CD14-positive monocyte (primary cell): ENCODE measurements around the gene REEP1. TPM values are rescaled to one million over a fixed set of nuclear protein-coding genes. Genes with fewer than 3 reads are reported as not detected.

Experiments used
- DNase-seq, 3 donors: peaks; one replicate each; pipeline ENCODE4 v3.0.0-alpha.2; 2011 to 2022
- H2AFZ ChIP-seq: 2 replicates; pipeline ENCODE4 v1.6.0; 2012; ENCODE audit warnings: mild to moderate bottlenecking, low read depth, low read length, inconsistent platforms; ENCODE audit not compliant: insufficient read depth, poor library complexity, severe bottlenecking
- H3K27ac ChIP-seq, 2 donors: 1 replicate in 1 of 2; 2 replicates in 1 of 2; pipeline ENCODE4 v1.5.1; 2012 to 2013; ENCODE audit warnings: low read length in 2 of 2, control low read depth in 1 of 2, inconsistent platforms in 1 of 2, low read depth in 1 of 2, mild to moderate bottlenecking in 1 of 2
- H3K27me3 ChIP-seq, 2 donors: one replicate each; pipeline versions ENCODE4 v1.6.0 to v1.6.1; 2011 to 2013; ENCODE audit warnings: low read length in 2 of 2; ENCODE audit not compliant: control insufficient read depth in 2 of 2, insufficient read depth in 2 of 2
- H3K36me3 ChIP-seq, 2 donors: replicated peaks in 1 of 2; 1 replicate in 1 of 2; 2 replicates in 1 of 2; pipeline versions ENCODE4 v1.5.1 to v1.6.1; 2012 to 2013; ENCODE audit warnings: low read length in 2 of 2, control low read depth in 1 of 2, inconsistent platforms in 1 of 2, mild to moderate bottlenecking in 1 of 2; ENCODE audit not compliant: insufficient read depth in 2 of 2, control insufficient read depth in 1 of 2
- H3K4me1 ChIP-seq, 2 donors: 1 replicate in 1 of 2; 2 replicates in 1 of 2; pipeline versions ENCODE4 v1.5.1 to v1.6.1; 2012 to 2013; ENCODE audit warnings: low read length in 2 of 2, control low read depth in 1 of 2, inconsistent platforms in 1 of 2, mild to moderate bottlenecking in 1 of 2, moderate library complexity in 1 of 2; ENCODE audit not compliant: insufficient read depth in 2 of 2, control insufficient read depth in 1 of 2
- H3K4me2 ChIP-seq: replicated peaks from 2 replicates; pipeline ENCODE3; 2012; ENCODE audit warnings: low read length, moderate library complexity, mild to moderate bottlenecking; ENCODE audit not compliant: poor library complexity, severe bottlenecking; ENCODE audit errors: extremely low read depth
- H3K4me3 ChIP-seq, 3 experiments: fragments of 200-600 bp in 1 of 3; sonication (generic) in 1 of 3; replicated peaks in 1 of 3; 1 replicate in 2 of 3; 2 replicates in 1 of 3; pipeline ENCODE4 v1.5.1; 2011 to 2013; ENCODE audit warnings: low read length in 3 of 3, mild to moderate bottlenecking in 3 of 3, control low read depth in 2 of 3, low read depth in 2 of 3, inconsistent platforms in 1 of 3, moderate library complexity in 1 of 3
- H3K79me2 ChIP-seq: 2 replicates; pipeline ENCODE4 v1.6.0; 2012; ENCODE audit warnings: mild to moderate bottlenecking, control low read depth, inconsistent platforms, low read length, moderate library complexity; ENCODE audit not compliant: insufficient read depth
- H3K9ac ChIP-seq: 2 replicates; pipeline ENCODE4 v1.6.0; 2017; ENCODE audit warnings: low read length, mild to moderate bottlenecking; ENCODE audit not compliant: insufficient read depth, poor library complexity, severe bottlenecking
- H3K9me3 ChIP-seq, 2 donors: replicated peaks in 1 of 2; 1 replicate in 1 of 2; 2 replicates in 1 of 2; pipeline versions ENCODE4 v1.5.1 to v1.6.1; 2012 to 2013; ENCODE audit warnings: low read length in 2 of 2, control low read depth in 1 of 2; ENCODE audit not compliant: control insufficient read depth in 1 of 2, insufficient read depth in 1 of 2
- H4K20me1 ChIP-seq: 2 replicates; pipeline ENCODE4 v1.6.0; 2012; ENCODE audit warnings: mild to moderate bottlenecking, low read length, control low read depth, moderate library complexity; ENCODE audit not compliant: insufficient read depth
- H3K27ac Mint-ChIP-seq, 7 donors: one replicate each; pipeline ENCODE4 v1.8.0; 2020; ENCODE audit warnings: mild to moderate bottlenecking in 7 of 7, mixed read lengths in 7 of 7, moderate library complexity in 6 of 7, inconsistent platforms in 2 of 7
- H3K27me3 Mint-ChIP-seq, 3 donors: one replicate each; pipeline ENCODE4 v1.8.0; 2021 to 2022; ENCODE audit warnings: low read depth in 3 of 3, mild to moderate bottlenecking in 3 of 3, mixed read lengths in 3 of 3, moderate library complexity in 3 of 3, inconsistent platforms in 1 of 3
- H3K36me3 Mint-ChIP-seq, 2 donors: one replicate each; pipeline ENCODE4 v1.8.0; 2020; ENCODE audit warnings: mixed read lengths in 2 of 2, inconsistent platforms in 1 of 2, mild to moderate bottlenecking in 1 of 2
- H3K4me1 Mint-ChIP-seq: one replicate; pipeline ENCODE4 v1.8.0; 2020; ENCODE audit warnings: mild to moderate bottlenecking, mixed read lengths
- H3K4me3 Mint-ChIP-seq, 2 donors: one replicate each; pipeline ENCODE4 v1.8.0; 2020; ENCODE audit warnings: mild to moderate bottlenecking in 2 of 2, mixed read lengths in 2 of 2, moderate library complexity in 1 of 2
- H3K9me3 Mint-ChIP-seq, 7 donors: one replicate each; pipeline ENCODE4 v1.8.0; 2020 to 2022; ENCODE audit warnings: mixed read lengths in 7 of 7, mild to moderate bottlenecking in 6 of 7, moderate library complexity in 6 of 7, inconsistent platforms in 2 of 7
- WGBS: methylation state at CpG from one replicate; pipeline ENCODE4 v1.1.5; 2013; ENCODE audit warnings: missing lambda C conversion rate; ENCODE audit not compliant: insufficient coverage; 5-methylcytosine and 5-hydroxymethylcytosine counted together
- intact Hi-C, 2 donors: fragments of 100-400 bp; cut with micrococcal nuclease; formaldehyde crosslinking; loops; one replicate each; pipeline versions ENCODE4 v1.15.0 to v1.15.1; 2023
- polyA plus RNA-seq, 3 donors: library from polyadenylated mRNA; depleted of rRNA in 1 of 3; unstranded in 2 of 3; stranded (reverse) in 1 of 3; fragments of 300-500 nt in 2 of 3; fragments of >200 nt in 1 of 3; fragmentation: Illumina TruSeq in 2 of 3; gene quantifications; 1 replicate in 2 of 3; 2 replicates in 1 of 3; pipeline ENCODE4 v1.2.3, GENCODE V29; 2012 to 2021
- TF ChIP-seq, protein P1 (sequence below): fragments of 200-600 bp; IDR thresholded peaks from one replicate; pipeline ENCODE4 v1.8.0; 2022; ENCODE audit warnings: antibody characterized with exemption, mild to moderate bottlenecking

Gene REEP1
- polyA plus RNA-seq, 3 donors, result not detected

DNA sequence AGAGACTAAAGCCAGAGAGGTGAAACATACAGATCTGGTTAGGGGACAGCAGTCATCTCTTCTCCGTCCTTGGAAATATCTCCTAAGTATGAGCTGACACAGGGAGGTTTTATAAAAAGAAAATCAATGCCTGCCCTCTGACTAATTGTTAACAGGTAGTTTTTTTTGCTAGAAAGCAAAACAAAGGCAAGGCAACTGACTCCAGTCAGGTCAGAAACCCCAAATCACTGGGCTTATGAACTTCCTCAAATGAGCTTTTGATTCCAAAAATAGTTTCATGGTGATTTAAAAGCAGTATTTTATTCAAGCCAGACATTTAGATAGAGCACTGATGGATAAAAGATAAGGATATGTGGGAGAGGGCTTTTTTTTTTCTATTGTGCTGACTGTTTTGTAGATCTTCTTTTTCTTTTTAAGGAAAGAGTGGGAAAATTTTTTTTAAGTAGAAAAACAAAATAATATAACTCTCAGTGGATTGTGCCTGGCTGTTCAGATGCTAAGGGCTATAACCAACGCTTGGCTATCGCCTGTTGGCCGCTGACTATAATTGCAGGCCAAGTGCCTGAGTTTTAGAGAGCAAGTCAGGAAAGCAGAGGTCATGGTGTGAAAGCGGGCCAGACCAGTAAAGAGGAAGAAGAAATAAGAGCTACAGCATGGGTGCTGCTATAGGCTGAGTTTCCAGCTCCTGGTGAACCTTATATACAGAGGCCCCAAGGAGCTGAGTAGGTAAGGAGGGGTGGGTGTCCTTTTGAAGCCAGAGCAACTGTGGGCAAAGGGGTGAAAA is 93.3 kb downstream of the REEP1 start:
- Histone ChIP-seq H4K20me1 (no peaks in the 10 kb centered on the region), H3K4me1 (peaks cover 10 to 12% of the 10 kb centered on the region in 2 donors), H3K9ac (no peak overlapping the region), H3K4me3 (no peak overlapping the region), H3K79me2 (no peaks in the 10 kb centered on the region), H3K27ac (no peak overlapping the region), H3K4me2 (no peak overlapping the region), H3K36me3 (no peaks in the 10 kb centered on the region), H2AFZ (no peak overlapping the region), H3K27me3 (no peaks in the 10 kb centered on the region), H3K9me3 (no peaks in the 10 kb centered on the region)
- WGBS, result 59% methylated on average over 4 of the region's 5 CpGs
- TF ChIP-seq, protein P1, sequence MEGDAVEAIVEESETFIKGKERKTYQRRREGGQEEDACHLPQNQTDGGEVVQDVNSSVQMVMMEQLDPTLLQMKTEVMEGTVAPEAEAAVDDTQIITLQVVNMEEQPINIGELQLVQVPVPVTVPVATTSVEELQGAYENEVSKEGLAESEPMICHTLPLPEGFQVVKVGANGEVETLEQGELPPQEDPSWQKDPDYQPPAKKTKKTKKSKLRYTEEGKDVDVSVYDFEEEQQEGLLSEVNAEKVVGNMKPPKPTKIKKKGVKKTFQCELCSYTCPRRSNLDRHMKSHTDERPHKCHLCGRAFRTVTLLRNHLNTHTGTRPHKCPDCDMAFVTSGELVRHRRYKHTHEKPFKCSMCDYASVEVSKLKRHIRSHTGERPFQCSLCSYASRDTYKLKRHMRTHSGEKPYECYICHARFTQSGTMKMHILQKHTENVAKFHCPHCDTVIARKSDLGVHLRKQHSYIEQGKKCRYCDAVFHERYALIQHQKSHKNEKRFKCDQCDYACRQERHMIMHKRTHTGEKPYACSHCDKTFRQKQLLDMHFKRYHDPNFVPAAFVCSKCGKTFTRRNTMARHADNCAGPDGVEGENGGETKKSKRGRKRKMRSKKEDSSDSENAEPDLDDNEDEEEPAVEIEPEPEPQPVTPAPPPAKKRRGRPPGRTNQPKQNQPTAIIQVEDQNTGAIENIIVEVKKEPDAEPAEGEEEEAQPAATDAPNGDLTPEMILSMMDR, result no peak
- peak overlapping the region in 1 of 2 donors; percentile 31 for H3K4me3 Mint-ChIP-seq
- peaks cover 1 to 15% (median 4%) of the 10 kb centered on the region in 3 donors for H3K27me3 Mint-ChIP-seq
- H3K36me3 Mint-ChIP-seq, result no peaks in the 10 kb centered on the region
- peak overlapping the region in 2 of 7 donors; percentile 70 to 82 for H3K27ac Mint-ChIP-seq
- DNase-seq, result peak in 2 of 3 donors; percentile 14 to 24
- intact Hi-C loops, result no loop called here
- peaks cover 23% of the 10 kb centered on the region for H3K4me1 Mint-ChIP-seq
- H3K9me3 Mint-ChIP-seq, result peaks cover 0 to 3% (median 0%) of the 10 kb centered on the region in 7 donors

DNA sequence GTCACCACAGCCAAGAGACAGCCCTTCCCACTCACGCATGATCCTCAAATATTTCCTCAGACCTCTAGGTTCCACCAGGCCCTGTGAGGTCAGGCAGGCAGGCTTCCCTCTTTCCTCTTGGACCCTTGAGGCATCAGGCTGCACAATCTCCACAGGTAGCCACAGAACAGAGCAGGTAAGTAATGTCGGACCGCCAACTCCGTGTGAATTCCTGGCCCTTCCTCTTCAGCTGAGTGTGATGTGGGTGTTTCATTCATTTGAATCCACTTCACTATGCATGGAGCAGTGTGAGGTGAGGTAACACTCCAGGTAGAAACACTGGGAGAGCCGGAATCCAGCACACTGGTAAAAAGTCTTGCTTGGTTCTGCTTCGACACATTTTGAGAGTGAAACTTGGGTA is 94.2 kb downstream of the REEP1 start:
- H3K36me3 ChIP-seq, result no peaks in the 10 kb centered on the region
- Mint-ChIP-seq H3K27me3 (peaks cover 4 to 15% (median 6%) of the 10 kb centered on the region in 3 donors), H3K36me3 (no peaks in the 10 kb centered on the region), H3K4me1 (peaks cover 26% of the 10 kb centered on the region), H3K27ac (peak overlapping the region in 1 of 7 donors; percentile 26), H3K4me3 (no peak overlapping the region), H3K9me3 (peaks cover 0 to 3% (median 0%) of the 10 kb centered on the region in 7 donors)
- no peaks in the 10 kb centered on the region for H3K27me3 ChIP-seq
- H3K4me2 ChIP-seq, result no peak overlapping the region
- H3K9ac ChIP-seq, result no peak overlapping the region
- no peaks in the 10 kb centered on the region for H3K9me3 ChIP-seq
- no peak overlapping the region for H2AFZ ChIP-seq
- no peak overlapping the region for H3K27ac ChIP-seq
- WGBS, result 100% methylated on average over 2 of the region's 6 CpGs
- intact Hi-C loops, result no loop called here
- no peaks in the 10 kb centered on the region for H3K79me2 ChIP-seq
- no peak overlapping the region for H3K4me3 ChIP-seq
- peaks cover 10 to 12% of the 10 kb centered on the region in 2 donors for H3K4me1 ChIP-seq
- DNase-seq, result no peak
- H4K20me1 ChIP-seq, result no peaks in the 10 kb centered on the region
- TF ChIP-seq, protein P1, result no peak
